HepG2 (cell line): ENCODE data around the gene EFCAB11. TPM values are rescaled to one million over a fixed set of nuclear protein-coding genes. Genes with fewer than 3 reads are reported as not detected.

Experiments
- CBX1 ChIP-seq: IDR thresholded peaks from one replicate; pipeline ENCODE4 v1.6.1; 2016; ENCODE audit warnings: antibody characterized with exemption, low read depth
- CENPX ChIP-seq: sonication (generic); formaldehyde crosslinking; IDR thresholded peaks from 2 replicates; pipeline ENCODE4 v1.9.0; 2021; ENCODE audit warnings: mild to moderate bottlenecking, missing genetic modification reagents, moderate library complexity
- MLXIP ChIP-seq: sonication (generic); formaldehyde crosslinking; IDR thresholded peaks from 2 replicates; pipeline ENCODE4 v1.9.0; 2021; ENCODE audit warnings: missing genetic modification reagents, borderline replicate concordance
- PHF21A ChIP-seq: sonication (generic); formaldehyde crosslinking; IDR thresholded peaks from 2 replicates; pipeline ENCODE4 v1.5.0; 2020; ENCODE audit warnings: mild to moderate bottlenecking, missing genetic modification reagents
- POGZ ChIP-seq: sonication (generic); formaldehyde crosslinking; IDR thresholded peaks from 2 replicates; pipeline ENCODE4 v1.4.0; 2020; ENCODE audit warnings: mild to moderate bottlenecking, missing genetic modification reagents
- RARG ChIP-seq: sonication (generic); formaldehyde crosslinking; IDR thresholded peaks from 2 replicates; pipeline ENCODE4 v1.4.0; 2020; ENCODE audit warnings: low read depth, mild to moderate bottlenecking, missing genetic modification reagents
- RBM39 ChIP-seq: fragments of 200-400 bp; formaldehyde crosslinking; IDR thresholded peaks from one replicate; pipeline ENCODE4 v1.6.1; 2018; ENCODE audit warnings: antibody characterized with exemption, mild to moderate bottlenecking, low read depth, low read length; ENCODE audit not compliant: poor library complexity, severe bottlenecking
- SCMH1 ChIP-seq: sonication (generic); formaldehyde crosslinking; IDR thresholded peaks from 2 replicates; pipeline ENCODE4 v1.9.0; 2021; ENCODE audit warnings: missing genetic modification reagents, mild to moderate bottlenecking, borderline replicate concordance
- SKI ChIP-seq: fragments of 450-650 bp; IDR thresholded peaks from one replicate; pipeline ENCODE4 v1.6.1; 2018; ENCODE audit warnings: mild to moderate bottlenecking; ENCODE audit not compliant: partially characterized antibody
- SMAD1 ChIP-seq: sonication (generic); formaldehyde crosslinking; IDR thresholded peaks from 2 replicates; pipeline ENCODE4 v1.4.0; 2020; ENCODE audit warnings: missing genetic modification reagents, low read depth, mild to moderate bottlenecking, borderline replicate concordance
- SNAI1 ChIP-seq: sonication (generic); formaldehyde crosslinking; IDR thresholded peaks from 2 replicates; pipeline ENCODE4 v1.5.0; 2020; ENCODE audit warnings: mild to moderate bottlenecking, missing genetic modification reagents, borderline replicate concordance
- SRY ChIP-seq: sonication (generic); formaldehyde crosslinking; IDR thresholded peaks from 2 replicates; pipeline ENCODE4 v1.8.0; 2022; ENCODE audit warnings: mild to moderate bottlenecking, missing genetic modification reagents
- TBX3 ChIP-seq: fragments of 450-650 bp; IDR thresholded peaks from 2 replicates; pipeline ENCODE4 v1.6.1; 2017; ENCODE audit warnings: antibody characterized with exemption, mild to moderate bottlenecking, inconsistent platforms, borderline replicate concordance
- ZBTB43 ChIP-seq: sonication (generic); formaldehyde crosslinking; conservative IDR thresholded peaks from 2 replicates; pipeline ENCODE4 v1.4.0; 2020; ENCODE audit warnings: missing genetic modification reagents
- ZNF292 ChIP-seq: sonication (generic); formaldehyde crosslinking; IDR thresholded peaks from 2 replicates; pipeline ENCODE4 v1.8.1; 2022; ENCODE audit warnings: mild to moderate bottlenecking, low read depth, missing genetic modification reagents, borderline replicate concordance
- ZNF572 ChIP-seq: sonication (generic); formaldehyde crosslinking; IDR thresholded peaks from 2 replicates; pipeline ENCODE4 v1.5.1; 2020; ENCODE audit warnings: mild to moderate bottlenecking, missing genetic modification reagents
- ZNF598 ChIP-seq: sonication (generic); formaldehyde crosslinking; IDR thresholded peaks from 2 replicates; pipeline ENCODE4 v1.5.1; 2020; ENCODE audit warnings: mild to moderate bottlenecking, missing genetic modification reagents, borderline replicate concordance
- ZNF768 ChIP-seq: sonication (generic); formaldehyde crosslinking; IDR thresholded peaks from 2 replicates; pipeline ENCODE4 v1.4.0; 2020; ENCODE audit warnings: missing genetic modification reagents
- ZNF883 ChIP-seq: sonication (generic); formaldehyde crosslinking; IDR thresholded peaks from 2 replicates; pipeline ENCODE4 v1.5.1; 2020; ENCODE audit warnings: mild to moderate bottlenecking, missing genetic modification reagents; ENCODE audit errors: not compliant biosample characterization
- ZSCAN9 ChIP-seq: IDR thresholded peaks from 2 replicates; pipeline ENCODE4 v1.6.1; 2016; ENCODE audit warnings: borderline replicate concordance
- ZUFSP ChIP-seq: sonication (generic); formaldehyde crosslinking; IDR thresholded peaks from 2 replicates; pipeline ENCODE4 v1.9.0; 2021; ENCODE audit warnings: missing genetic modification reagents, mild to moderate bottlenecking, borderline replicate concordance
- polyA plus RNA-seq, 8 experiments: library from polyadenylated mRNA; depleted of rRNA in 3 of 8; stranded (reverse) in 7 of 8; unstranded in 1 of 8; fragments of >200 nt; fragmentation: Illumina TruSeq in 4 of 8; extraction: Trizol in 4 of 8; gene quantifications; 2 replicates each; pipeline versions ENCODE4 v1.2.1 to v1.2.3, GENCODE V29; 2011 to 2016; ENCODE audit warnings: low read depth in 4 of 8, missing spikeins in 1 of 8, mixed read lengths in 1 of 8; ENCODE audit not compliant: insufficient read depth in 1 of 8
- total RNA-seq, 5 experiments: library from RNA; depleted of rRNA; stranded (reverse); fragments of >200 nt; fragmentation: Illumina TruSeq; extraction: Trizol; gene quantifications; 2 replicates each; pipeline ENCODE4 v1.2.3, GENCODE V29; 2016; ENCODE audit warnings: low read depth in 1 of 5
- TF ChIP-seq, protein P1 (sequence below): IDR thresholded peaks from 2 replicates; pipeline ENCODE4 v1.6.1; 2016; ENCODE audit warnings: low read depth, borderline replicate concordance

Gene EFCAB11
- total and polyA plus RNA-seq, 2 of the 13 experiments (the other 11 are each of a cell fraction or from before 2014, with no cell fraction given), result 8.2 to 31.5 TPM

- TF ChIP-seq SNAI1 (CRISPR knock-in tag) (peak; percentile 55; the same call in 1 of the 2 replicates), ZUFSP (CRISPR knock-in tag) (no peak), MLXIP (0 out of 2 replicates have a peak, but pooled peaks have one; percentile 35), RBM39 (peak; percentile 86), CENPX (CRISPR knock-in tag) (no peak), ZNF292 (CRISPR knock-in tag) (peak; percentile 33; the same call in 1 of the 2 replicates), ZNF883 (peak; percentile 41), ZNF572 (CRISPR knock-in tag) (0 out of 2 replicates have a peak, but pooled peaks have one; percentile 52), POGZ (peak; percentile 94), TBX3 (no peak), RARG (CRISPR knock-in tag) (0 out of 2 replicates have a peak, but pooled peaks have one; percentile 53), SKI (peak; percentile 4), CBX1 (peak; percentile 58), ZNF768 (CRISPR knock-in tag) (peak; percentile 66), SRY (CRISPR knock-in tag) (peak; percentile 85; the same call in 1 of the 2 replicates), ZNF598 (CRISPR knock-in tag) (no peak), SMAD1 (CRISPR knock-in tag) (peak; percentile 64; the same call in 1 of the 2 replicates), ZBTB43 (CRISPR knock-in tag) (peak; percentile 48; the same call in 1 of the 2 replicates), ZSCAN9 (CRISPR knock-in tag) (peak; percentile 65; the same call in 1 of the 2 replicates), PHF21A (CRISPR knock-in tag) (peak; percentile 86), SCMH1 (CRISPR knock-in tag) (no peak)
- TF ChIP-seq, protein P1, sequence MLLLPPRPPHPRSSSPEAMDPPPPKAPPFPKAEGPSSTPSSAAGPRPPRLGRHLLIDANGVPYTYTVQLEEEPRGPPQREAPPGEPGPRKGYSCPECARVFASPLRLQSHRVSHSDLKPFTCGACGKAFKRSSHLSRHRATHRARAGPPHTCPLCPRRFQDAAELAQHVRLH (CRISPR knock-in tag), result 0 out of 2 replicates have a peak, but pooled peaks have one; percentile 47
Observed at GRCh38 chr14:89955745-89956660, 1.5 kb upstream of the EFCAB11 start, which contains the start of gene TDP1 (continued).
